Right lobe of liver (tissue), 4 donors: ENCODE results near the gene PRDM12.

Experiments
- CTCF ChIP-seq, 4 donors: fragments of 200-600 bp in 3 of 4; fragments of 450-650 bp in 1 of 4; IDR thresholded peaks; one replicate each; pipeline versions ENCODE4 v1.5.1 to v1.8.0; 2016 to 2022; ENCODE audit warnings: antibody characterized with exemption in 4 of 4, mild to moderate bottlenecking in 2 of 4
- POLR2A ChIP-seq: fragments of 450-650 bp; IDR thresholded peaks from one replicate; pipeline ENCODE4 v1.6.1; 2017; ENCODE audit warnings: antibody characterized with exemption, mild to moderate bottlenecking
- donor health status: DM: no; HTN: no; CAD: no.
- donor health status: DM: no; HTN: no; CAD: no.
- donor health status: DM: no; HTN: yes; CAD: no.

- TF ChIP-seq POLR2A (no peak), CTCF (IDR thresholded peaks at IDR 0.05) (no peak)
Observed at GRCh38 chr9:130689572-130689936, 25.2 kb downstream of the PRDM12 start.
